H9 (cell line): ENCODE measurements around the gene REG3G. TPM values are rescaled to one million over a fixed set of nuclear protein-coding genes. Genes with fewer than 3 reads are reported as not detected.

Experiments used
- DNase-seq: peaks from one replicate; pipeline ENCODE4 v3.0.0-alpha.2; 2017
- H2AFZ ChIP-seq: one replicate; pipeline ENCODE4 v1.6.1; 2013; ENCODE audit warnings: mild to moderate bottlenecking, low read length, control low read depth, moderate library complexity
- H2AK5ac ChIP-seq: 2 replicates; pipeline ENCODE4 v1.6.1; 2013; ENCODE audit warnings: low read length, control low read depth, mixed read lengths; ENCODE audit not compliant: insufficient read length
- H2BK120ac ChIP-seq: one replicate; pipeline ENCODE4 v1.6.1; 2013; ENCODE audit warnings: low read depth, mild to moderate bottlenecking, low read length, control low read depth, inconsistent platforms; ENCODE audit not compliant: poor library complexity, severe bottlenecking
- H2BK12ac ChIP-seq: 2 replicates; pipeline ENCODE4 v1.6.1; 2013; ENCODE audit warnings: low read length, control low read depth, mixed read lengths, low read depth; ENCODE audit not compliant: insufficient read length
- H2BK15ac ChIP-seq: 2 replicates; pipeline ENCODE4 v1.6.1; 2013; ENCODE audit warnings: low read depth, low read length, control low read depth
- H2BK20ac ChIP-seq: one replicate; pipeline ENCODE4 v1.6.1; 2013; ENCODE audit warnings: low read depth, mild to moderate bottlenecking, low read length, control low read depth, inconsistent platforms; ENCODE audit not compliant: poor library complexity, severe bottlenecking
- H2BK5ac ChIP-seq: 2 replicates; pipeline ENCODE4 v1.6.1; 2013; ENCODE audit warnings: low read length, control low read depth, mixed read lengths; ENCODE audit not compliant: insufficient read length
- H3K14ac ChIP-seq: 2 replicates; pipeline ENCODE4 v1.6.1; 2013; ENCODE audit warnings: low read length, control low read depth; ENCODE audit not compliant: insufficient read depth
- H3K18ac ChIP-seq: 2 replicates; pipeline ENCODE4 v1.6.1; 2013; ENCODE audit warnings: low read depth, mild to moderate bottlenecking, mixed read lengths, low read length, control low read depth; ENCODE audit not compliant: insufficient read length
- H3K23ac ChIP-seq: 2 replicates; pipeline ENCODE4 v1.6.1; 2013; ENCODE audit warnings: low read length, control low read depth, mixed read lengths, low read depth; ENCODE audit not compliant: insufficient read length
- H3K23me2 ChIP-seq: 2 replicates; pipeline ENCODE4 v1.6.1; 2013; ENCODE audit warnings: low read depth, mild to moderate bottlenecking, mixed read lengths, low read length, control low read depth; ENCODE audit not compliant: insufficient read length, poor library complexity, severe bottlenecking
- H3K27ac ChIP-seq: 2 replicates; pipeline ENCODE4 v1.5.1; 2013; ENCODE audit warnings: low read length, control low read depth, mixed read lengths, low read depth; ENCODE audit not compliant: insufficient read length
- H3K27me3 ChIP-seq: 2 replicates; pipeline ENCODE4 v1.6.1; 2013; ENCODE audit warnings: low read length, control low read depth, inconsistent platforms; ENCODE audit not compliant: insufficient read depth
- H3K4ac ChIP-seq: 2 replicates; pipeline ENCODE4 v1.6.1; 2013; ENCODE audit warnings: low read depth, mild to moderate bottlenecking, control low read depth, inconsistent platforms, low read length, moderate library complexity
- H3K4me1 ChIP-seq: 2 replicates; pipeline ENCODE4 v1.6.1; 2013; ENCODE audit warnings: low read length, control low read depth, inconsistent platforms; ENCODE audit not compliant: insufficient read depth
- H3K4me2 ChIP-seq: 2 replicates; pipeline ENCODE4 v1.6.1; 2013; ENCODE audit warnings: low read length, control low read depth, mixed read lengths; ENCODE audit not compliant: insufficient read length, insufficient read depth
- H3K56ac ChIP-seq: 2 replicates; pipeline ENCODE4 v1.6.1; 2013; ENCODE audit warnings: low read depth, mild to moderate bottlenecking, mixed read lengths, low read length, control low read depth; ENCODE audit not compliant: insufficient read length
- H3K79me1 ChIP-seq: 2 replicates; pipeline ENCODE4 v1.6.1; 2013; ENCODE audit warnings: low read depth, mild to moderate bottlenecking, moderate library complexity, low read length, control low read depth, inconsistent platforms; ENCODE audit not compliant: insufficient read depth, poor library complexity, severe bottlenecking
- H3K79me2 ChIP-seq: 2 replicates; pipeline ENCODE4 v1.6.1; 2013; ENCODE audit warnings: low read length, control low read depth, inconsistent platforms; ENCODE audit not compliant: insufficient read depth
- H3K9ac ChIP-seq: 2 replicates; pipeline ENCODE4 v1.6.1; 2013; ENCODE audit warnings: low read length, control low read depth, mixed read lengths; ENCODE audit not compliant: insufficient read length; ENCODE audit errors: extremely low read depth
- H3K9me3 ChIP-seq: one replicate; pipeline ENCODE4 v1.6.1; 2013; ENCODE audit warnings: low read depth, low read length, inconsistent platforms; ENCODE audit not compliant: control insufficient read depth
- H3T11ph ChIP-seq: one replicate; pipeline ENCODE4 v1.6.1; 2013; ENCODE audit warnings: mild to moderate bottlenecking, low read length, control low read depth, inconsistent platforms
- H4K20me1 ChIP-seq: one replicate; pipeline ENCODE4 v1.6.1; 2013; ENCODE audit not compliant: control insufficient read depth, insufficient read length, insufficient read depth
- H4K5ac ChIP-seq: 2 replicates; pipeline ENCODE4 v1.6.1; 2013; ENCODE audit warnings: low read depth, mild to moderate bottlenecking, mixed read lengths, low read length, control low read depth; ENCODE audit not compliant: insufficient read length
- H4K8ac ChIP-seq: replicated peaks from 2 replicates; pipeline ENCODE4 v1.6.1; 2013; ENCODE audit warnings: low read length, control low read depth, mixed read lengths, low read depth; ENCODE audit not compliant: insufficient read length
- H4K91ac ChIP-seq: 2 replicates; pipeline ENCODE4 v1.6.1; 2013; ENCODE audit warnings: low read depth, mild to moderate bottlenecking, moderate library complexity, mixed read lengths, low read length, control low read depth; ENCODE audit not compliant: insufficient read length
- H3K27ac Mint-ChIP-seq, 3 experiments: 2 replicates in 2 of 3; 3 replicates in 1 of 3; pipeline ENCODE4 v1.8.0; 2020 to 2021; ENCODE audit warnings: mixed read lengths in 3 of 3, mild to moderate bottlenecking in 1 of 3, moderate library complexity in 1 of 3
- H3K27me3 Mint-ChIP-seq: 2 replicates; pipeline ENCODE4 v1.8.0; 2021; ENCODE audit warnings: low read depth, mild to moderate bottlenecking, moderate library complexity, mixed read lengths
- H3K36me3 Mint-ChIP-seq, 3 experiments: 2 replicates in 2 of 3; 3 replicates in 1 of 3; pipeline ENCODE4 v1.8.0; 2020 to 2021; ENCODE audit warnings: low read depth in 3 of 3, mixed read lengths in 3 of 3; ENCODE audit not compliant: insufficient read depth in 1 of 3
- H3K4me1 Mint-ChIP-seq, 2 experiments: 2 replicates each; pipeline ENCODE4 v1.8.0; 2020; ENCODE audit warnings: mixed read lengths in 2 of 2
- H3K4me3 Mint-ChIP-seq, 2 experiments: 2 replicates in 1 of 2; 3 replicates in 1 of 2; pipeline ENCODE4 v1.8.0; 2020 to 2021; ENCODE audit warnings: mild to moderate bottlenecking in 2 of 2, mixed read lengths in 2 of 2, moderate library complexity in 1 of 2
- H3K9me3 Mint-ChIP-seq, 2 experiments: 2 replicates in 1 of 2; 3 replicates in 1 of 2; pipeline ENCODE4 v1.8.0; 2020; ENCODE audit warnings: mild to moderate bottlenecking in 2 of 2, mixed read lengths in 2 of 2, moderate library complexity in 1 of 2
- WGBS: extraction: QIAGEN DNeasy Blood & Tissue Kit; methylation state at CpG from one replicate; pipeline ENCODE4 v1.1.7; 2013; ENCODE audit warnings: missing lambda C conversion rate, low lambda C conversion rate, mixed read lengths; ENCODE audit not compliant: insufficient read length; ENCODE audit errors: extremely low coverage; 5-methylcytosine and 5-hydroxymethylcytosine counted together
- total RNA-seq: library from RNA; stranded (reverse); gene quantifications from 2 replicates; pipeline ENCODE4 v1.2.1, GENCODE V29; 2021
- TF ChIP-seq, protein P1 (sequence below): fragments of 200-600 bp; sonication (generic); conservative IDR thresholded peaks from 3 replicates; pipeline ENCODE4 v1.8.0; 2021; ENCODE audit warnings: antibody characterized with exemption, mild to moderate bottlenecking

Gene REG3G
- total RNA-seq, 1 experiment from 2014 or later = not detected

- Histone ChIP-seq H4K20me1 (no peaks in the 10 kb centered on the region), H4K91ac (no peak overlapping the region), H3K4me1 (no peaks in the 10 kb centered on the region), H2BK12ac (no peak overlapping the region), H3K23ac (no peak overlapping the region), H4K5ac (no peak overlapping the region), H3T11ph (no peak overlapping the region), H3K4me2 (no peak overlapping the region), H3K4ac (no peak overlapping the region), H2BK5ac (no peak overlapping the region), H3K27me3 (no peaks in the 10 kb centered on the region), H2BK20ac (no peak overlapping the region), H3K79me2 (no peaks in the 10 kb centered on the region), H2AFZ (no peak overlapping the region), H3K9ac (no peak overlapping the region), H3K23me2 (no peaks in the 10 kb centered on the region), H2BK15ac (no peak overlapping the region), H2AK5ac (no peak overlapping the region), H3K14ac (no peak overlapping the region), H3K27ac (no peak overlapping the region), H3K79me1 (no peaks in the 10 kb centered on the region), H3K18ac (no peak overlapping the region), H3K9me3 (no peaks in the 10 kb centered on the region), H3K56ac (no peak overlapping the region), H2BK120ac (no peak overlapping the region), H4K8ac (no peak overlapping the region)
- Mint-ChIP-seq H3K27me3 (no peaks in the 10 kb centered on the region; the same call in 1 of the 2 replicates), H3K4me3 (no peak overlapping the region), H3K9me3 (no peaks in the 10 kb centered on the region; a peak in 1 of 5 replicates), H3K36me3 (no peaks in the 10 kb centered on the region), H3K4me1 (no peaks in the 10 kb centered on the region), H3K27ac (no peak overlapping the region)
- DNase-seq = no peak
- TF ChIP-seq, protein P1, sequence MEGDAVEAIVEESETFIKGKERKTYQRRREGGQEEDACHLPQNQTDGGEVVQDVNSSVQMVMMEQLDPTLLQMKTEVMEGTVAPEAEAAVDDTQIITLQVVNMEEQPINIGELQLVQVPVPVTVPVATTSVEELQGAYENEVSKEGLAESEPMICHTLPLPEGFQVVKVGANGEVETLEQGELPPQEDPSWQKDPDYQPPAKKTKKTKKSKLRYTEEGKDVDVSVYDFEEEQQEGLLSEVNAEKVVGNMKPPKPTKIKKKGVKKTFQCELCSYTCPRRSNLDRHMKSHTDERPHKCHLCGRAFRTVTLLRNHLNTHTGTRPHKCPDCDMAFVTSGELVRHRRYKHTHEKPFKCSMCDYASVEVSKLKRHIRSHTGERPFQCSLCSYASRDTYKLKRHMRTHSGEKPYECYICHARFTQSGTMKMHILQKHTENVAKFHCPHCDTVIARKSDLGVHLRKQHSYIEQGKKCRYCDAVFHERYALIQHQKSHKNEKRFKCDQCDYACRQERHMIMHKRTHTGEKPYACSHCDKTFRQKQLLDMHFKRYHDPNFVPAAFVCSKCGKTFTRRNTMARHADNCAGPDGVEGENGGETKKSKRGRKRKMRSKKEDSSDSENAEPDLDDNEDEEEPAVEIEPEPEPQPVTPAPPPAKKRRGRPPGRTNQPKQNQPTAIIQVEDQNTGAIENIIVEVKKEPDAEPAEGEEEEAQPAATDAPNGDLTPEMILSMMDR = no peak
- WGBS = no CpG with 5 or more reads among the region's 6 CpGs
These were observed 11.9 kb upstream of the REG3G start for GRCh38 chr2:79013629-79014028.
